NCI-H1436 treated with DMSO at 0.1 percent for 48 hours (cell line): ENCODE data around the gene ELFN1.

Experiments used
- DNase-seq: peaks from one replicate; lab custom pipeline; 2025; lab: John Stamatoyannopoulos, UW

The ELFN1 gene

DNA sequence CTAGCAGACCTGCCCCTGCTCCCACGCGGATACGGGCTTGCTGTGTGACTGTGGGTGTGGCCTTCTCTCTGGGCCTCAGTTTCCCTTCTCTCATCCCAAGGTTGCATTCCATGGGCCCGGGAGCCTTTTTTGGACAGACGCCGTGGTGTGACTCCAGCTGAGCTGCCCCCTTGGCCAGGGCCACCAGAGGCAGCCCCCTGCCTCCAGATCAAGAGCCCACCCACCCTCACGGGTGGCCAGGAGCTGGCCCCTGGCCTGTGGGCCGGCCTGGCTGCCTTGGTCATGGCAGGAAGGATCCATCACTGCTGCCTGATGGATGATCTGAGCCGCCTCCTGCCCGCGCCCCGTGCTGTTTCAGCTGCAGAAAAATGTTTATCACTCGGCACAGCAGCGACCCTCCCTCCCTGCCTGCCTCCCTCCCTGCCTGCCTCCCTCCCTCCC is 27.8 kb upstream of the ELFN1 start:
- no peak for DNase-seq

DNA sequence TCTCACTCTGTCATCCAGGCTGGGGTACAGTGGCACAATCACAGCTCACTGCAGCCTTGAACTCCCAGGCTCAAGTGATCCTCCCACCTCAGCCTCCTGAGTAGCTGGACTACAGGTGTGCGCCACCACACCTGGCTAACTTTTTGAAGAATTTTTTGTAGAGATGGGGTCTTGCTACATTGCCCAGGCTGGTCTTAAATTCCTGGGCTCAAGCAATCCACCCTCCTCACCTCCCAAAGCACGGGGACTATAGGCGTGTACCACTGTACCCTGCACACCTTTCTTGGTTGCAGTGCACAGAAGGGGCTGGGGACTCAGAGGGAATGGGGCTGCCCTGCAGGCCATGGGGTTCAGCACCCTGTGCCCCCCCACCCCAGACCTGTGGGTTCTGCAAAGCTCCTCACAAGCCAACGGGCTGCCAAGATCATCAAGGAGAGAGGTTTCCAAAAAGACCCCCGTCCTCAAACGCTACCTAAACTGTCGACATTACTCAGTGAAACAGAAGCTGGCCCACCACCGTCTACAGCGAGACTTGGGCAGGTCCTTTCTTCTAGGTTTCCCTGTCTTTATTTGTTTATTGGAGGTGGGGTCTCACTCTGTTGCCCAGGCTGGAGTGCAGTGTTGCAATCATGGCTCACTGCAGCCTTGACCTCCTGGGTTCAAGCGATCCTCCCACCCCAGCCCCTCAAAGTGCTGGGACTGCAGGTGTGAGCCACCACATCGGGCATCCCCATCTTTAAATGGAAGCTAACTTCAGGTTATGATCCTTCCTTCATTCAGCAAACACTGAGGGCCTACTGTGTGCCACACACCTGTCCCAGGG is 26.6 kb upstream of the ELFN1 start:
- DNase-seq, result no peak

DNA sequence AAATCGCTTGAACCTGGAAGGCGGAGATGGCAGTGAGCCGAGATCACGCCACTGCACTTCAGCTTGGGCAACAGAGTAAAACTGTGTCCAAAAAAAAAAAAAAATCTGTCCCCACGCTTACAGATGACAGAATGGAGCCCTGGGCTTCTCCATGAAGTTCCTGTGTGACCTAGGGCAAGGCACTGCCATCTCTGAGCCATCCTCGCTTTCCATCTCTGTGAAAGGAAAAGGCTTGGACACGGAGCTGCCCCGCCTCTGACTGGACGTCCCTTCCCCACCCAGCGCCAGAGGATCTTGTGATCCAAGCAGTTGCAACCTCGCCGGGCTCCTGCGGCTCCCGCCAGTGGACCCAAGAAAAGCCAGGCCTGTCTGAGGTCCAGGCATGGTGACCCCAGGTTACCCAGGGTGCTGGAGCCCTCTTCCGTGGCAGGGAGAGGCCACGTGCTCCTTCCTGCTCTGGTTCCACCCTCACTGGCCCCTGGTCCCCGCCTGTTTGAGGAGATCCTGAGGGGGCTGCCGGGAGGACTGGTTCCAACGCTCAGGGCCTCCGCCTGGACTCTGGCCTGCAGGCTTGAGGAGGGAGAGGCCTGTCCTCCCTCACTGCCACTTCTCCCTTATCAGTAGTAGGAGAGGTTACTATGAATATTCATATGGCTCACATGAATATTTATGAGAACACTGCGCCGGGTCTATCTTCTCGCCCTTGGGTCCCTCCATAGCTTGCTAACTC is 25.6 kb upstream of the ELFN1 start:
- no peak for DNase-seq

DNA sequence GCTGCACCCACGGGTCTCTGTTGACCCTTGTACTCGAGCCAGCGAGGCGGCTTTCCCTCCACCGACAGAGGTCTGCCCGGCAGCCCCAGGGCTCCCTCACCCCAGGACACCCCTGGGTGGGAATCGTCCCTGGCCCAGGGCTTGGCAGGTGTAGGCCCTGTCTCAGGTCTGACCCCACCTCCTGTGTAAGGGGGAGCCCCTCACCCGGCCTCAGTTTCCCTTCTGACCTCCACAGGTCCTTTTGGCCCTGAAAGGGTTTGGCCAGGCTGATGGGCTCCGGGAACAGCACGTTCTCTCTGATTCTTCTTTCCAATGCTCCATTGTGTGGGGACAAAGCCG is 25.0 kb upstream of the ELFN1 start:
- no peak for DNase-seq

DNA sequence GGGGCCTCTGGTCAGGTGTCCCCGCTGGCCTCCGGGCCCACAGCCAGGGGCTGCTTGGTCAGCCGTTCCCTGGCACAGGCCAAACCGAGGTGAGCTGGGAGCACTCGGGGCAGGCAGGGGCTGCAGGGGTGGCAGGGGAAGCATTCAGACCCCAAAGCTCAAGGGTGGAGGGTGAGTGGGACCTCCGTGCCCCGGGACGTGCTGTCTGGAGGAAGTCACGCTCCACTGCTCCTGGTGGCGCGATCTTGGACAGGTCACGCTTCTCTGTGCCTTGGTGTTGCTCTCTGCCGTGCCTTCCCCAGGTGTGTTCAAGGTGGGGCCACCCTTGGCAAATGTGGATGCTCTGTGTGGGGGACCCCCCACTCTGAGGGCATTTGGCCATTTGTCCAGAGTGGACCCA is 24.6 kb upstream of the ELFN1 start:
- no peak for DNase-seq

DNA sequence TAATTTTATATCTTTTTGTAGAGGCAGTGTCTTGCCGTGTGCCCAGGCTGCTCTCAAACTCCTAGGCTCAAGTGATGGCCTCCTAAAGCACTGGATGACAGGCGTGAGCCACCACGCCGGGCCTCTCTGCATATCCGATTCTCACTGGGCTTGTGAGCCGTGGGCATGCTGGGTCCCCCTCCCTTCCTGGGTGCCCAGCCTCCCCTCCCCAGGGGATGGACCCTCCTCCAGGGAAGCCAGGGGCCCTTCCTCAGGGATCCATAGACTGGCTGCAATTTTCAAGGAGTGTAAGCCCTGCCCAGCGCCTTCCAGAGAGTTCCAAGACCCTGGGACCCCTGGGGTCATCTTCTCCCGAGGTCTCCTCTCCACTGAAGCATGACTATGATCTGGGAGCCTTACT is 23.7 kb upstream of the ELFN1 start:
- DNase-seq, result no peak

DNA sequence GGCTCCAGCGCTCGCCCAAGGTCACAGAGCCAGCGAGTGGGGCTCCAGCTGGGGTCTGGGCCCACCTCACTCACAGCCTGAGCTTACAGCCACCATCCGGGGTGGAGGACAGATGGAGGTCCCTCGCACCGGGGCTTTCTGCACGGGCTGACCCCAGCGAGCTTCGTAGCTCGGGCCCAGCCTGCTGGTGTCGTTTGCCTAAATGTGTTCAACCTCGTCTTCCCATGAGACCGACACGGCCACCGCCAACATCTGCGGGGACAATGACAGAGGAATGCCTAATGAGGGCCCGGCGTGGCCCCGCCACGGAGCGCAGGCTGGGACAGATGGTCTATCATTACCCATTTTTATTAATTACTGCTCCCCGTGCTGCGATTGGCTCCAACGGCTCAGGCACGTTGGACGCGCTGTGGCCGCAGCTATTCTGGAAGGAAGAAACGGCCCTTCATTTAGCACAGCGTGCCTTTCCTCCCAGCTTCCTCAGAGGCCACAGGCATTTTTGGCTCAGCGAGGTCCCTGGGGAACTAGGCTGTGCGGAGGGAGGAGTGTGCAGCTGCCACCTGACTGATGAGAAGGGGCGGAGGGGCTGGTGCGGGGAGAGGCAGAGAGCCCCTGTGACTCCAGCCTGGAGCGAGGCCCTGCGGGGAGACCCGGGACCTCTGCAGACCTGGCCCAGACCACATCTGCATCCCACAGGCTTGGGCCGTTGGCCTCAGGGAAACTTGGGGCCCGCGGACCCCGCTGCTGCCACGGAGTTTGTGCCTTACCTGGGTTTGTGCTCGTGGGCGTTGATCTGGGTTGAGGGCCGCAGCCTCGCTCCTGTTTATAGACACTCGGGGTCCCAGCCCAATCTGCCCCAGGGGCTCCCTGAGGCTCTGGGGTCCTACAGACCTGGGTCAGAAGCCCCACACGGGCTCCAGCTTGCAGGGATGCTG is 22.9 kb upstream of the ELFN1 start:
- DNase-seq, result peak; percentile 4

DNA sequence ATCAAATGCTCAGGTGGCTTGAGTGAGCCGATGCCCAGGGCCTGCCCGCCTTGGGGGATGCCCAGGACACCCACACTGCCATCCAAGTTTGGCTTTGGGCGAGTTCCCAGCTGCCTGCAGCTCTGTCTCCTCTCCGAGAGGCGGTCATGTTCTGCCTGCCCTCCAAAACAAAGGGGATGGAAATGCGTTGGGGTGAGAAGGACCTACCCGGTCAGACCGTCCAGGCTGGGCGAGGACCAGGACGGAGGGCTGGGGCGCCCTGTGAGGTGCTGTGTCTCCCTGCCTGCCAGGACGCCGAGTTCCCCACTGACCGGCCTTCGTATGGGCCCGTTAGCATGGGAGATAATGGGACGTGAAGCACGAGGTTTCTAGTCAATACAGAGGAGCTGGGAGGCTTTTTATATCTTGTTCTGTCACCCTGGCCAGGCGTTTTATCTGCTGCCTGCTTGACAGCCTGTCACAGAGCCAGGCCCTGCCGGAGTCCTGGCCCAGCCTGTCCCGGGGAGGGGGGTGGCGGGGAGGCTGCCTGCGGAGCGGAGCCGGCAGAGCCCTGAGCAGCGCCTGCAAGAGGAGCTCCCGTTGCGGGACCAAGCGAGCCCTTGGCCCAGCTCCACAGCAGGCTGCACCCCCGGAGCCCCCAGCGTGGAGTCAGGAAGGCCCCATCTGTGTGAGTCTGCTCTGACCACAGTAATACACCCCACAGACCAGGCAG is 22.0 kb upstream of the ELFN1 start:
- DNase-seq, result no peak

DNA sequence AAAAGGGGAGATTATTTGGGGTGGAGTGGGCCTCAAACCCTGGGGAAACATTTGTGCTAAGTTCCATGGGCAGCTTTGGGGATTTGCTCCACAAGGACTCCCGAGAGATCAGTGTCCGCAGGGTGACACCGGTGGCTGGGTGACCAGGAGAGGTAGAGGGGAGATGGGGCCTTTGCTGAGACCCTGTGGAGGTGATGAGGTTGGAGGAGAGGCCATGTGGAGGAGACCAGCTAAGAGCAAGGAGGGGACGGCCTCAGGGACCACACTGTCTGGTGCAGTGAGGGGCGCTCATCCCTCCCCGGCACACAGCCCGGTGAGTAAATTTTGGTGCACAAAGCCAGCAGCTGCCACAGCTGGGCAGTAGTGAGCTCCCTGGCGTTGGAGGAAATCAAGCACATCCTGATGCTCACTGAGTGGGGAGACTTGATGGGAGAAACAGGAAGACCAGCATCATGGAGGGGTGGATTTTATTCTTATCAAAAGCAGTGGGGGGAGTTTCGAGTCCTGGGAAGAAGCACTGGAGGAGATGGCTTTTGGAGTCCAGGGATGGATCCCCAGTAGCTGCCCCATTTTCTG is 20.2 kb upstream of the ELFN1 start:
- no peak for DNase-seq

DNA sequence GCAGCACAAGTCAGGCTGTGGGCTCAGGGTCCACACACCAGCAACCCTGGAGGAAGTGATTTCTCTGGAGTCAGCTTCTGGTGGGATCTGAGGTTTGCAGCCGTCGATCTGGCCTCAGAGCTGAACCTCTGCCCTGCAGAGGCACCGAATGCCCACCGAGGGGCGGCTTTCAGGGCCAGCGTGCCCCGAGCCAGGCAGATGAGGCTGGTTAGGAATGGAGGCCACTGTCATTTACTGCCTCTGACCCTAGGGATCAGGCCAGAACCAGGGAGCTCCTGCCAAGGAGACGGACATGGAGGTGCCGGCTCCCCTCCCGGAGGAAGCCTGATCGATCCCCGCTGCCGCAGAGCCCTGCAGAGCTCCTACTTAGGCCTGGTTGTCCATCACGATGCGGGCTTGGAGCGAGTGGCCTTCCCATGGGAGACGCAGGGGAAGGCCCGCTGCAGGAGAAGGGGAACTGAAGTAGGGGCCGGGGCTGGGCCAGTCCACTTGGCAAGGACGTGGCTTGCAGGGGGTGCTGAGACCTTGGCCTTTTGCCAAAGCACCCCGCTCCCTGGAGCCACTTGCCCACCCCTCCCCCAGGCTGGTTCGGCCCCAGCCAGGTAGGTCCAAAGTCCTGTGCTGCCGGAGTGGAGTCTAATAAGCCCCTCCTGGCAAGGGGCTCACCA is 19.6 kb upstream of the ELFN1 start:
- no peak for DNase-seq

DNA sequence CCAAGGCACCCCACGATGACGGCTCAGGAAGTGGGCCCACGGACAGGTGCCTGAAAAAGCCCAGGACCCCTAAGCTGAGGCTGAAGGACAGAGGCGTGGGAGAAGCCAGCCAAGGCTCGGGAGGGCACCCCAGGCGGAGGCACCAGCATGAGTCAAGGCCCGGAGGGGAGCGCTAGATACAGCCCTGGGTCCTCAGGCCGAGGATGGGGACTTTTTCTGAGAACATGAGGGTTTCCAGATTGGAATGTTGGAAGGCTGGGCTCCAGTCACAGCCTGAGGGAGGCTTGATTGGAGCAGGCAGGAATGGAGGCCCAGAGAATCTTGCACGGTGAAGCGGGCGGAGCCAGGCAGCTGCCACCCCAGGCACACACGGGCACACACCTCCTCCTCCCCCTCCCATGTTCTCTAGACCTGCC is 19.0 kb upstream of the ELFN1 start:
- DNase-seq, result no peak

DNA sequence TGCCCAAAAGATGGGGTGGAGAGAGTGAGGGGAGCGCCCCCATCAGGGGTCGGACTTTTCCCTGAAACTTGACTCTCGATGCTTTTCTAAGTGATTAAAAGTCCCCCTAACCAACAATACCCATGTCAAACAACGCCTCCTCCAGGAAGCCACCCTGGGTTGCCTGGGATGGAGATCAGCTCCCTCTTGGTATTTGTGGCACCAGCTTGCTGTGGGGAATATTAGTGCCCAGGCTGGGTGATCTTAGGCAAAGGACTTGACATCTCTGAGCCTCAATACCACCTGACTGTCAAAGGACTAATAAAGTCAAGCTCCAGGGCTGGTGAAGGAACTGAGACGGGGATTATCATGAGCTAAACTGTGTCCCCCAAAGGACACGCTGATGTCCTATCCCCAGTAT is 18.2 kb upstream of the ELFN1 start:
- DNase-seq, result no peak

DNA sequence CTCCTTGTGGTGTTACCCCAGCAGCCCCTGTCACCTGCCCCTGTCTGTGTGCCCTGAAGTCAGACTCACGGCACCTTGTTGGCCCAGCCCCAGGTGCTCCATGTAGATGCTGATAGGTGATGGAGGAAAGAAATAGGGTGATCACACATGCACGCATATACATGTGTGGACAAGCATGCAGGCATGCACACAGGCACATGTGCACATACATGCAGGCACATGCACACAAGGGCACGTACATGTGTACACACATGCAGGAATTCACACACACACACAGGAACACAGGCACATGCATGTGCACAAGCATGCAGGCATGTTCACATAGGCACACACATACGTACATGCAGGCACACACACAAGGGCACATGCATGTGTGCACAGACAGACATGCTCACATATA is 16.6 kb upstream of the ELFN1 start:
- no peak for DNase-seq

DNA sequence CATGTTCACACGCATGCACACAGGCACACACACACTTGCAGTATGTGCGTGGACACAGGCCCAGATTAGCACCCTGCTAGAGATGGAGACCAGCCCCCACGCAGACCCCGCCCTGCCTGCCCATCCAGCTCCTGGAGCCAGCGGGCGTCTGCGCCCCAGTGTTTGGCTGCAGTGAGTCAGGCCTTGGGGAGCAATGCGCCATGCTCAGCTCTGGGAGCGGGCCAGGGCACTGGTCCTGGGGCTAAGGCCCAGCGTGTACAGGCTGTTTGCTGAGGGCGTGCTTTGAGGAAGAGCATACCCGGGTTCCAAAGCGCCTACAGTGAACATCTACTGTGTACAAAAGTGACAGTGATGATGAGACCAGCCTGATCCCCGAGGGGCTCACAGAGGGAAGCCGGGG is 16.0 kb upstream of the ELFN1 start:
- no peak for DNase-seq

DNA sequence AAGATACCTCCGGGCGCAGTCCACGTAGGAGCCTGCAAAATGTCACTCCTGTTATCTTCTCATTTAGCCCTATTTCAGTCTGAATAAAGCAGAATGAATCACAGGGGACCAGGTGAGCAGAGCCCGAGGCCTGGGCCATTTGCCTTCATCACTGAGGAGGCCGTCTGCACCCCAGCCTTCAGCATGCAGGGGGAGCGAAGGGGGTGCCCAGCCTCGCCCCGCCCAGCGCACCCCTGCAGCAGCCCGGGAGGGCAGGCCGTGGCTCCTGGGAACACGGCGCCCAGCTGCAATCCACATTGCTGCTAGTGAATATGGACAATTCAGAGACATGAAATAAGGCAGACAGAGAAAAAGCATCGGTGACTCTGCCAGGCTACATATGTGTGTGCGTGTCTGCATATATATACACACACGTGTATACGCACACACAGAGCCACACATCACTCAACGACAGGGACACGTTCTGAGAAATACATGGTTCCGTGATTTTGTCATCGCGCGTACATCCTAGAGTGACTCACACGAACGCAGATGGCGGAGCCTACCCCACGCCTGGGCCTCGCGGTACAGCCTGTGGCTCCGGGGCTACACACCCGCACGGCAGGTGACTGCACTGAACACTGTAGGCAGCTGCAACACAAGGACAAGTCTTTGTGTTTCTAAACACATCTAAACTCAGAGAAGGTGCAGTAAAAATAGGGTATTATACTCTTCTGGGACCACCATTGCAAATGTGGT is 15.2 kb upstream of the ELFN1 start:
- DNase-seq, result no peak

DNA sequence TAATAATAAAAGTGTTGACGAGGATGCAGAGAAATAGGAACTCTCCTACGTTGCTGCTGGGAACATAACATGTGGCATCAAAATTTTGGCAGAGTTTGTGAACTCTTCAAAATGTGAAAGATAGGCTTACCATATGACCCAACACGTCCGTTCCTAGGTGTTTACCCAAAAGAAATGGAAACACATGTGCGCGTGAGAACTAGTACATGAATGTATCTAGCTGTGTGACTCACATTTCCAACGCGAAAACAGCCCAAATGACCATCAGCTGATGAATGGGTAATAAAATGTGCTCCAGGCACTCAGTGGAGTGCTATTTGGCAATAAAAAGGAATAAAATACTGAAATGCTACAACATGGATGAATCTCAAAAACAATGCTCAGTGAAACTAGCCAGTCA is 10.4 kb upstream of the ELFN1 start:
- no peak for DNase-seq

DNA sequence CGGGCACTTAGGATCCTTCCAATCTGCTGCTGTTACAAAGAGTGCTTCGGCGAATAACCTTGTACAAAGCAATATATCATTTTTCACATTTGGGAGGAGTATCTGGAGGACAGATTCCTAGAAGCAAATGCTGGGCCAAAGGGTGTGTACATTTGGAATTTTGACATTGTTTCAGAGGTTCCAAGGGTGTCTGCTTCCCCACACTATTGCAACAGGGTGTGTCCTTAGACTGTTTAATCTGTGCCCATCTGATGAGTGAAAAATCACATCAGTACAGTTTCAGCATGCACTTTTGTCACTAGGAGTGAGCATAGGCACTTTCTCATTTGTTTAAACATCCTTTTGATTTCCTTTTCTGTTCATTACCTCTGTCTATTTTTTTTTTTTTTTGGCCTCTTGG is 8.6 kb upstream of the ELFN1 start:
- no peak for DNase-seq

DNA sequence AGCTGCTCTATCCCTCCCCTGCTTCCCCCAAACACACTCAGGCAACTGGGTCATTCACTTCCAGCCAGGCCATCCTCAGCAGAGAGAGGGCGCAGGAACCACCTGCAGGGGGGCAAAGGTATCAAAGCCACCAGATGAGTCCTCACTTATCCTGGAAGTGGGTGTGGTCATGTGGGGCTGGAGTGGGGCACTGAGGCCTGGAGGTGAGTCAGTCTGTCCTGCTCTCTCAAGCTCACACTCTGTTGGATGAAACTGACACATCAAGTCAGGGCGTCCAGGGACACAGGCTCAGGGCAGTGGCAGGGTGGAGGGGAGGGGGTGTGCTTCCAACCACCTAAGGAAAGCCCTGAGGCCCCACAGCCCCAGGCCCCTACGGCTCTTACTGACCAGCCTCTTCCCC is 8.0 kb upstream of the ELFN1 start:
- no peak for DNase-seq

DNA sequence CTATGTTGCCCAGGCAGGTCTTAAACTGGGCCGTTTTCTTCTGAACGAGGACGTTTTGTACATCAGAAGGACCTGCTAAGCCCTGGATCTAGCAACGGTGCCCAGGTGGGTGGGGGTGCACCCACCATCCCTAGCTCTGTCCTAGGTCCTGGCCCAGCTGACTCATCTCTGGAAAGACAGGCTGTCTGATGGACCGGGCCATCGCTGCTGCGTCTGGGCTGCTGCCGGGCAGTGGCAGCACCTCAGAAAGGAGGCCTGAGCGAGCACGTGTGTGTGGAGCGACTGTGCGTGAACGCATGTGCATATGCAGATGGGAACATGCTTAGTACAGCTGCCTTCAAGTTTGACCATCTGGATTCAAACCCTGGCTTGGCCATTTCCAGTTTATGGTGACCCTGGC is 7.3 kb upstream of the ELFN1 start:
- DNase-seq, result no peak

DNA sequence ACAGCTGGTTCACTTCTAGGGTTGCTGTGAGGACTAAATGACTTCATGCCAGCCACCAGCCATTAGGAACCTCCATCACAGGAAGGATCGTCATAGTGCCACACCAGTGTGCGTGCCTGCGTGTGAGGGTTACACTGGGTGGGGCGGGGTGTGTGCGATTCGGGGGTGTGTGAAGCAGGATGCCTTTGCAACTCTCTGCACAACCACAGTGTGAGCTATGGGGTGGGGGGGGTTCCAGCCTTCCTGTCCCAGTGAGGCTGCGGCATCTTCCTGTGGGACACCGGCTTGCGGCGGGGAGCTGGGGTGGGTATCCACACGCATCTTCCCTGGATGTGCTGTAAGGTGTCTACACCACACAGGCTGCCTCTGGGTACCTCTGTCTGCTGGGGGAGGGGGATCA is 6.9 kb upstream of the ELFN1 start:
- DNase-seq, result no peak
